ENCODE measurements around the gene TRNP1.

The TRNP1 gene

DNA sequence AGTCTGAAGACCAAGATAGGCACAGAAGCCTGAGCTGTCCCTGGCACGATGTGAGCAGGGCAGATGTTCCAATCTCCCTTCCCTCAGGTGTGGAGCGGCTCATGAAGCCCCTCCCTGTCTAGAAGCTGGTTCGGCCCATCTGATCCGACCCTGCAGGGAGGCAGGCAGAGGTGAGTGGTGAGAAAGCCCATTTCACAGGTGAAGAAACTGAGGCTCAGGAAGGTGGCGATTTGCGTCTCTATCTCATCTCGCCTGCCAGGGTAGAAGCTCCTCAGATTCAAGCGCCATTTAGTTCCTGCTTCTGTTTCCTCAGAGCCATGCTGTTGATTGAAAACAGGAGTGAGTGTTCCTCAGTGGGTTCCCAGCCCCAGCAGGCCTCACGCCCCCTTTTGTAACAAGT, 36.0 kb downstream of the TRNP1 start:
- no peak for DNase-seq

DNA sequence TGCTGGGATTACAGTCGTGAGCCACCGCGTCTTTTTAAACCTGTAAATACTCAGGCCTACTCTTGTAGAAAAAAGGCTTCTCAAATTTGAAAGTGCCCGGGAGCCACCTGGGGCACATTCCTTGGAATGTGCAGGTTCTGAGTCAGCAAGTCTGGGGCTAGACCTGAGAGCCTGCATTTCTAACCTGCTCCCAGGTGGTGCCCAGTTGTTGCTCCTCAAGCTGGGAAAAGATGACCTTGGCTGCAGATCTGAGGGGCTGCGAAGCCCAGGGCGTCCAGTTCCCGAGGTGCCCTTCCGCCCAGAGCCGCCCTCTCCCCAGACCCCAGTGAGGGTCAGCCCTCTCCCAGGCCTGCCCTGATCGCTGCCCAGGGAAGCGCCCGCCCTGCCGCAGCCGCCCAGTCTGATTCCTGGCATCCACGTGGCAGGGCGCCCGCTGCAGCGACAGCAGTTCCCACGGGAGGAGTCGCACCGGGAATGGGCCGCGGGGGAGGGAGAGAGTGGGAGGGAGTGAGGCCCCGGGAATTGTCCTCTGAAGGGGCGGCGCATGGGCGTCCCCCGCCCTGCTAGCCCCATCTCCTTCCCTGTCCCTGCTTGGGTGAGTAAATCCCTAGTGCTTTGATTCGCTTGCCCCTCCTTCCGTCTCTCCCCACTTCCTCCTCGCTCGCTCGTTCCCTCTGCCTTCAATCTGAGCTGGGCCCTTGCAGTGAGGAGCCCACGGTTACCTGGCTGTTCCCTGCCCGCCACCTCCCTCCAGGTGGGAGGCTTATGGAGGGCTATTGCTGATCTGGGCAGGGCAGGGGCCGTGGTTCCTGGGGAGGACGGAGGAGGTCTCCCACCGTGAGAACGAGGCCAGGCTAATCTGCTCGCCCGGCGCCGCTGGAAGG, 38.0 kb downstream of the TRNP1 start:
- DNase-seq = no peak

DNA sequence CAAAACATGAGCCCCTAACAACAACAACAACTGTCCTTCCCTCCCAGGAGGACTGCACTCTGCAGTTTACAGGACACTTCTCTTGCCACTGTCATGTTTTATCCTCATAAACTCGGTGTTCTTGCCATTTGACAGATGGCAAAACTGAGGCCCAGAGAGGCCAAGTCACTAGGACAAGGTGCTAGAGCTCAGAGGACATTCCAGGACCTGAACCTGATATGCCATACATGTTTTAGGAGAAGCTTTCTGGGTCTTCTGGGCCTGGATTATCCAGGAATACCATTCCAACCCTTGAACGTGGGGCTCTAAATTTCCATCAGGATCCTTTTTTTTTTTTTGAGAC, 38.6 kb downstream of the TRNP1 start:
- DNase-seq = no peak

DNA sequence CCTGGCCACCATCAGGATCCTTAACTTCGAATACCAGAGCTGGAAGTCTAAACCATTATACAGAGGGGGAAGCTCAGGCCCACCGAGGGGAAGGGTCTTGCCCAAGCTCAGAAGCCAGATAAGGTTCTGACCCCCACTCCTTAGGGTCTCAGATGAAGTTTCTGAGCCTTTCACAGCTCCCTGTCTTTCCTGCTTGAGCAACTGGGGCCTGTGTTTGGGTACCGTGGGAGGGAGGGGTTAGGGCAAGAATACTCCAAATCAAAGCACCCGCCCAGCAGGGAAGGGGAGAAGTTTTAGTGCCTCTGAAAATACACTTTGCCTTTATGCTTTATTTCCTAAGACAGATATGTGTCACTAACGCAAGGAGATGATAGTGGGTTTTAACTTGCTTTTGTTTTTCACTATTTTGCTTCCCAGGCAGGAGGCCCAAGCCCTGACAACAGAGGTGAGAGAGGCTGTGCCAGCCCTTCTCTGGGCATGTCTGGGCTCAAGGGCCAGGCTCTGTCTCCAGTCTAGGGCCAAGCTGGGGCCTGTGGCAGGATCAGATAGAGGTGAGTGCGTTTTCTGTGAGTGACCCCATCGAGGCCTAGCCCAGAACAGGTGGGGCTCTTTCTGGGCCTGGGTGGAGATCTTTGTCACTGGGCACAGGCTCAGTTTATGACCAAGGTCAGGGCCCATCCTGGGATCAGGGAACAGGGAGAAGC, 39.7 kb downstream of the TRNP1 start:
- no peak for DNase-seq

DNA sequence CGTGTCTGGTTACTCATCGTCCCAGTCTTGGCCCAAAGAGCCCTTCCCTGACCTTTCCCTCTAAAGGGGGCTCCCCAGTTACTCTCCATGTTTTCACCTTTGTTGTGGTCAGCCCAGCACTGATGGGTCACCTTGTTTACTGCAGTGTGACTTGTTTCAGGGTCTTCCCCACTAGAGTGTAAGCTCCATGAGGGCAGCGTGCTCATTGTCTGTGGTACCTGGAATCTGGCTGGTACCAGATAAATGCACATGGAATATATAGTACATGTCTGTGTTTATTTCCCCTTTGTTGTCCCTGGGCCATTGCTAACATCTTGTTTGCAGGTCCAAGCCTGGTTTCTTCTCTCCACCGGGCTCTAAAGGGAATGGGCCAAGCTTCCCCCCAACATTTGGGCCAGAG, 41.9 kb downstream of the TRNP1 start:
- no peak for DNase-seq

GRCh38 chr1:27036718-27037117, 43.2 kb downstream of the TRNP1 start:
- DNase-seq = no peak

GRCh38 chr1:27037518-27037917, 44.0 kb downstream of the TRNP1 start:
- DNase-seq = no peak

DNA sequence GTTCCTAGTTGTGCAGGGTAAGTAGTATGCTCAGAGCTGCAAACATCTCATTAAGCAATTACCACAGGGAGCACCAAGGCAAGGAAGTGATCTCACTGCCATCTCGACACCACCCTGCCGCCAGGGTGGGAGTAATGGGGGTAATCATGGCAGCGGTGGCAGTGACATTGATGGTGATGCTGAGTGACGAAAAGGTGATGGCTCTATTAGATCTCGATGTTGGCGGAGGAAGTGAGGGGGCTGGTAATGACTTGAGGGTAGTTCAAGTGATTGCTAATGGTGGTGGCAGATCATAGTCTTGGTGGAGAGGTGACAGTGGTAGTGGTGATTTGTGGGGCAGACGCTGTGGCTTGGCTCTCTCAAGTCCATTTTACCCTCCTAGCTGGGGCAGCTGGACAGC, 44.5 kb downstream of the TRNP1 start:
- DNase-seq = no peak

- no peak for DNase-seq
Measured at GRCh38 chr1:27042670-27043069, 49.2 kb downstream of the TRNP1 start.

DNA sequence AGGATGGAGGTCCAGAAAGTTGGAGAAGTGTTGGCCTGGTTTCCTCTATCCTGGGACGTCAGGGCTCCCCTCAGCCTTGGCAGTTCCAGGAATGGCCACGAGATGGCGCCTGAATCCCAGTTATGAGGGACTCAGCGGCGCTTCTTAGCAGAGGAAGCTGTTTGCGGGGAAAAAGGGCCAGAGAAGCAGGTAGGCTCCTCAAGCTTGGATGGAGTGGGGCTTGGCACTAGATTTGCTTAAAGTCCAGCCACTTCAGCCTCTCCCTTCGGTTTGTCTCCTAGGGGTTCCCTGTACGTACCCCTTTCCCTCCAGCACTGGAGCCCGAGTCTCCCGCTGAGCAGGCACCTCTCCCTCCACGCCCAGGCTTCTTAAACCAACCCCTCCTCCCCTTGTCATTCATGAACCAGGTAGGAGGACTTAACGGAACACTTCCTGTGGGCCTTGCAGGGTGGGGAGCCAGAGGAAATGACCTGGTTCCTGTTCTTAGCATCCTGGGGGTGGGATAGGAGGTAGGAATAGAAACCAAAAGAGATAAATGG, 51.2 kb downstream of the TRNP1 start:
- DNase-seq = peak; percentile 86

- DNase-seq = peak; percentile 61
Measured at GRCh38 chr1:27045973-27046558, 52.6 kb downstream of the TRNP1 start.

DNA sequence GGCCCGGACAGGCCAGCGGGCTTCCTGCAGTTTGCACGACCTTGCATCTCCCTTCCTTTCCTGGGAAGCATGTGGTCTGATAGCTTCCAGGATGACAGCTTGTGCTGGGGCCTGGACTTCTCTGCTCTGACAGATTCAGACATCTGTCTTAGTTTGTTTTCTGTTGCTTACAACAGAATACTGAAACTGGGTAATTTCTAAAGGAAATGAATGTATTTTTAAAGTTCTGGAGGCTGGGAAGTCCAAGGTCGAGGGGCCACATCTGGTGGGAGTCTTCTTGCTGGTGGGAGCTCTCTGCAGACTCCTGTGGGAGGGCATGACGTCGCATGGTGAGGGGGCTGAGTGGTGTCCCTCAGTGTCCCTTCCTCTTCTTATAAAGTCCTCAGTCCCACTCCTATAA, 54.4 kb downstream of the TRNP1 start:
- no peak for DNase-seq

DNA sequence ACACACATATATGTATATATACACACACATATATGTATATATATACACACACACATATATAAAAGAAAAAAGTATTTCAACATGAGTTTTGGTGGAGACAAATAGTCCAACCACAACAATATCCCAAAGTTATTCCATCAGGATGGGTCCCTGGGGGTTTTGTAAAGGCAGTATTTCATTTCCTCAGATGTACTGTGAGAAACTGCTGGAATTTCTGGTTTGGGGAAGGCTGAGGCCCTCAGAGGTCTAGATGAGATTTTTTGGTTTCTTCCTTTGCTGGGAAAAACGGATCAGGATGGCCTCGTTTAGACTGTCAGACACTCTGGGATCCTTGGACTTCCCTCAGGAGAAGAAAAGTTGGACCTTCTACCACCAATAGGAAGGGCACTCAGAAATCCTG, 55.6 kb downstream of the TRNP1 start:
- DNase-seq = no peak

DNA sequence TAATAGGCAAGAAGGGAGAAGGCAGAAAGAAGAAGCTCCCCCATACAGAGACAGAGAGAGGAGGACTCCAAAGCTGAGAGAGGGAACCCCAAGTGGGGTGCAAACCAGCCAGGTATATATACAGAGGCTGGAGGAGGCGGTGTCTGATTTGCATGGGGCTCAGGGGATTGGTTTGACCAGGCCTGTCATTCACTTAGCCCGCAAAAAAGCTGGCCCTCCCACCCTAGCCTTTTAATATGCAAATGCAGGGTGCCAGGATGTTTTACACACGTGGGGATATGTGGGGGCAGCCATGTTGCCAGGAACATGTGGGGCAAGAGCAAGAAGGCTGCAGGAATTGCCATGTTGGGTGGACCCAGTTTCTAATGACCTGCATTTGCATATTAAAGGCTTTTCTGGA, 56.1 kb downstream of the TRNP1 start:
- DNase-seq = no peak
